ENCODE results near the gene EZR.

Gene EZR

DNA sequence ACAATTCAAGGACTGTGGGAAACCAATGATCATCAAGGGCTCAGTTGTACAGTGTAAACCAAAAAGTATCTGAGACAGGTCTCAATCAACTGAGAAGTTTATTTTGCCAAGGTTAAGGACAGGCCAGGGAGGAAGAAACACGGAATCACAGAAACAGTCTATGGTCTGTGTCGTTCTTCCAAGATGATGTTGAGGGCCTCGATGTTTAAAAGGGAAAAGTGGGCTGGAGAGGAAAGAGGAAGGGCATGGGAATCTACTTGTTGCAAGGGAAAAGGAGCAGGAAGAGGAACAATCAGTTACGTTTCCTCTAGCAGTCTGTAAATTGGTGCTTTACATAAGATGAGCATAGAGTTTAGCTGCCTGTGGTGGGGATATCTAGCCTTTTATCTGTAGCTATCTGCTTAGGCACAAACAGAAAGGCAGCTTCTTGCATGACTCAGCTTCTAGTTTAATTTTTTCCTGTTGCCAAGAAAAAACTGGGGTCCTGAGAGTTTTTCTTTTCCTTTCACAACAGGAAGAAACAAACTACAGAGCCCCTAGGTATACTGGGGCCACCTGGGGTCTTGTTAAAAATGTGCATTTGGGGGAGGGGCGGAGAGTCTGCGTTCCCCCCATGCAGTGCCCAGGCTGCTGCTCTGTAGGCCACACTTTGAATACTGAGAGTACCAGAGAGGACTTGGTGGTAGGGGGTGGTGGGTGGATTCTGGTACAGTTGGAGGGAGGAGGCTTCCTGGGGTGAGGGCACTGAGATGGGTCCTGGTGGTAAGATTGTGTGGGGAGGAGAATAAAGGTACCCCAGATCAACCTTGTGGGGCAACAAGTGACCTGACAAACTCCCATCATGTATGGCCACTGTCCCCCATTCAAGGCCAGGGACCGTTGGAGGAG, 35.3 kb upstream of the EZR start:
- Histone ChIP-seq H3K9ac (no peak overlapping the region), H2AFZ (peak overlapping the region; percentile 21), H3K4me3 (ENCODE audit: low read depth, low read length) (no peak overlapping the region), H3K79me2 (no peaks in the 10 kb centered on the region), H3K27me3 (ENCODE audit: control insufficient read depth, insufficient read depth, low read length) (no peaks in the 10 kb centered on the region), H3K4me1 (peaks cover 57% of the 10 kb centered on the region), H3K4me2 (ENCODE audit: low read length) (peak overlapping the region; percentile 35), H3K27ac (peak overlapping the region; percentile 62), H3K9me3 (ENCODE audit: control insufficient read depth, low read length) (no peaks in the 10 kb centered on the region), H3K36me3 (ENCODE audit: control insufficient read depth, insufficient read depth, low read length) (no peaks in the 10 kb centered on the region)
- TF ChIP-seq, protein P1, sequence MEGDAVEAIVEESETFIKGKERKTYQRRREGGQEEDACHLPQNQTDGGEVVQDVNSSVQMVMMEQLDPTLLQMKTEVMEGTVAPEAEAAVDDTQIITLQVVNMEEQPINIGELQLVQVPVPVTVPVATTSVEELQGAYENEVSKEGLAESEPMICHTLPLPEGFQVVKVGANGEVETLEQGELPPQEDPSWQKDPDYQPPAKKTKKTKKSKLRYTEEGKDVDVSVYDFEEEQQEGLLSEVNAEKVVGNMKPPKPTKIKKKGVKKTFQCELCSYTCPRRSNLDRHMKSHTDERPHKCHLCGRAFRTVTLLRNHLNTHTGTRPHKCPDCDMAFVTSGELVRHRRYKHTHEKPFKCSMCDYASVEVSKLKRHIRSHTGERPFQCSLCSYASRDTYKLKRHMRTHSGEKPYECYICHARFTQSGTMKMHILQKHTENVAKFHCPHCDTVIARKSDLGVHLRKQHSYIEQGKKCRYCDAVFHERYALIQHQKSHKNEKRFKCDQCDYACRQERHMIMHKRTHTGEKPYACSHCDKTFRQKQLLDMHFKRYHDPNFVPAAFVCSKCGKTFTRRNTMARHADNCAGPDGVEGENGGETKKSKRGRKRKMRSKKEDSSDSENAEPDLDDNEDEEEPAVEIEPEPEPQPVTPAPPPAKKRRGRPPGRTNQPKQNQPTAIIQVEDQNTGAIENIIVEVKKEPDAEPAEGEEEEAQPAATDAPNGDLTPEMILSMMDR (IDR thresholded peaks at IDR 0.05), result no peak

DNA sequence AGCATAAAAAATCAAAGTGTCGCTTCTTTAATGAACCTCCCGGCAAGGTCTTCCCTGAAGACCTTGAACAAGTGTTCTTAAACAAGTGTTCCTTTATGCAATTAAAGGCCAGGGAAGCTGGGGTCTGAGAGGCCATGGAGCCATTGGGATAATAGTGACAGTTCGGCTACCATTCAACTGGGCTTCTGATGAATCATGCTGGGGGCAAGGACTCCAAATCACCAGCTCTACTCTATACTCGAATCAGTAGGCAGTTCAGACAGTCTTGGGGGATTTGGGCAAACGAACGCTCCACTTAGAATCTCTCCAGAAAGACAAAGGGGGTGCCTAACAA, 34.7 kb upstream of the EZR start:
- no peaks in the 10 kb centered on the region for H3K79me2 ChIP-seq
- no peaks in the 10 kb centered on the region for H3K36me3 ChIP-seq (ENCODE audit: control insufficient read depth, insufficient read depth, low read length)
- peak overlapping the region; percentile 35 for H3K4me2 ChIP-seq (ENCODE audit: low read length)
- H3K4me1 ChIP-seq, result peaks cover 60% of the 10 kb centered on the region
- H3K9ac ChIP-seq, result no peak overlapping the region
- TF ChIP-seq, protein P1 (IDR thresholded peaks at IDR 0.05), result no peak
- H3K4me3 ChIP-seq (ENCODE audit: low read depth, low read length), result no peak overlapping the region
- no peaks in the 10 kb centered on the region for H3K9me3 ChIP-seq (ENCODE audit: control insufficient read depth, low read length)
- peak overlapping the region; percentile 71 for H2AFZ ChIP-seq
- H3K27me3 ChIP-seq (ENCODE audit: control insufficient read depth, insufficient read depth, low read length), result no peaks in the 10 kb centered on the region
- H3K27ac ChIP-seq, result peak overlapping the region; percentile 62

DNA sequence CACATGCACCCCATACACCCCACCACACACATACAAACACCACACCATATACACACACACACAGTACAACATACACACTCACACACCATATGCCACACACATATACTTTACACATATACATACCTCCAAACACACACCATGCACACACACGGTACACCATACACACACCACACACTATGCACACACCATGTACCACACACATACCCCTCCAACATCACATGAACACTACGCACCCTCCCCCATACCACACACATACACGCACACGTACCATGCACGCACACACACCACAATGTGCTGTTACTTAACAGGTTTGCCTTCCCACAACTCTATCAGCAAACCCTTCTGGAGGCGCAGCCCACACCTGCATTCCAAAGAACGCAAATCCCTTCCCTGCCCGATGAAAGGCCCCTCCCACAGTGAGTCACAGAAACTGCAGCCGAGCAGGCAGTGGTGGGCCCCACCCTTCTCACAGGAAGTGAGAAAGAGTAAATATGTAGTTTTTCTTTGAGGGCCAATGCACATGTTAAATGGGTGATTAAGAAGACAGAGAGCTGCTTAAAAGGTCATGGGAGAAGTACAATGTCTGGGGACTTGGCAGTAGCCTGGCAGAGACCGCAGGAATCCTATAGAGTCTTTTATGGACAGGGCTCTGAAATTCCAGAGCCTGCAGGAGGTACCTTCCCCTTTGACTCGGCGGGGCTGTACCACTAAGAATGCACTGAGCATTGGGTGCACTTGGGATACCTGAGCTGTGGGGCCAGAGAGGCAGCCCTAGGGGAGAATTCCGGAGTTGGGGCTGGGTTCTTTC, 34.1 kb upstream of the EZR start:
- TF ChIP-seq, protein P1 (IDR thresholded peaks at IDR 0.05), result no peak

DNA sequence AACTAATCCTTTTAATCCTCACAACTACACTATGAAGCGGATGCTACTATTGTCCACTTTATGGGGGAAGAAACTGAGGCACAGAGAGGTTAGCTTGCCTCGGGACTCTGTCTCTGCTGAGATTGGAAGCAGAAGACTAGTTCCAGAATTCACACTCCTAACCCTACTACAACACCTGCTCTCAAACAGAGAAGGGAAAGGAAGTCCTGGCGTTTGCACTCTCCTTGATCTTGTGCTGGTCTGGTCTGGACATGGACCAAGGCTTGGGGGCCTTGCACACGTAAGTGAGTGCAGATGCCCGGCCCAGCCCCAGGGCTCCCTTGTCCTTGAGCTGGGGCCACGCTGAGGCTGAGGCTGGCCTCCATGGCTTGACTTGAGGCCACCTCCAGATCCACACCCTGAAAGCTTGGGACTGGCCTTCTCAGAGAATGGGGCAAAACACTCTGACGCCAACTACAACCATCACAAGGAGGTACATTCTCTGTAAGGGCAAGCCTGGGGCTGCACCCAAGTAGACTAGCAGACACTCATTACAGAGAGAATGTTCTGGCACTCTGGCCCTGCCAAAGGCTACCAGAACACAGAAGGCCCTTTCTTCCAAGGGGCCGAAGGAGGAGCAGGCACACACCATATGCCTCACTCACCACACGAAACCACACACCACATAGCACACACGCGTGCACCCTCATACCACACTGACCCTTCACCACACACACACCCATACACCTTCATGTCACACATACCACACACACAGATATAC, 33.3 kb upstream of the EZR start:
- H3K4me1 ChIP-seq, result peaks cover 49% of the 10 kb centered on the region
- H3K27me3 ChIP-seq (ENCODE audit: control insufficient read depth, insufficient read depth, low read length), result no peaks in the 10 kb centered on the region
- TF ChIP-seq, protein P1 (IDR thresholded peaks at IDR 0.05), result no peak
- H3K4me2 ChIP-seq (ENCODE audit: low read length), result no peak overlapping the region
- no peak overlapping the region for H2AFZ ChIP-seq
- no peak overlapping the region for H3K27ac ChIP-seq
- H3K9ac ChIP-seq, result no peak overlapping the region
- H3K79me2 ChIP-seq, result no peaks in the 10 kb centered on the region
- no peak overlapping the region for H3K4me3 ChIP-seq (ENCODE audit: low read depth, low read length)
- no peaks in the 10 kb centered on the region for H3K9me3 ChIP-seq (ENCODE audit: control insufficient read depth, low read length)
- H3K36me3 ChIP-seq (ENCODE audit: control insufficient read depth, insufficient read depth, low read length), result no peaks in the 10 kb centered on the region

More for the DNA sequence above, 34.1 kb upstream of the EZR start:
- Histone ChIP-seq H3K4me1 (peaks cover 54% of the 10 kb centered on the region), H3K9ac (no peak overlapping the region), H3K27me3 (ENCODE audit: control insufficient read depth, insufficient read depth, low read length) (no peaks in the 10 kb centered on the region), H3K4me2 (ENCODE audit: low read length) (peak overlapping the region; percentile 51), H3K36me3 (ENCODE audit: control insufficient read depth, insufficient read depth, low read length) (no peaks in the 10 kb centered on the region), H2AFZ (peak overlapping the region; percentile 71), H3K9me3 (ENCODE audit: control insufficient read depth, low read length) (no peaks in the 10 kb centered on the region), H3K27ac (peak overlapping the region; percentile 62), H3K79me2 (no peaks in the 10 kb centered on the region), H3K4me3 (ENCODE audit: low read depth, low read length) (no peak overlapping the region)
